ENCODE data around the gene PBXIP1. TPM values are rescaled to one million over a fixed set of nuclear protein-coding genes. Genes with fewer than 3 reads are reported as not detected.
A peak's percentile ranks its signal among the peaks of the same experiment; 100 is the strongest.

Gene PBXIP1
- total RNA-seq, 1 donor = 52.2 TPM

DNA sequence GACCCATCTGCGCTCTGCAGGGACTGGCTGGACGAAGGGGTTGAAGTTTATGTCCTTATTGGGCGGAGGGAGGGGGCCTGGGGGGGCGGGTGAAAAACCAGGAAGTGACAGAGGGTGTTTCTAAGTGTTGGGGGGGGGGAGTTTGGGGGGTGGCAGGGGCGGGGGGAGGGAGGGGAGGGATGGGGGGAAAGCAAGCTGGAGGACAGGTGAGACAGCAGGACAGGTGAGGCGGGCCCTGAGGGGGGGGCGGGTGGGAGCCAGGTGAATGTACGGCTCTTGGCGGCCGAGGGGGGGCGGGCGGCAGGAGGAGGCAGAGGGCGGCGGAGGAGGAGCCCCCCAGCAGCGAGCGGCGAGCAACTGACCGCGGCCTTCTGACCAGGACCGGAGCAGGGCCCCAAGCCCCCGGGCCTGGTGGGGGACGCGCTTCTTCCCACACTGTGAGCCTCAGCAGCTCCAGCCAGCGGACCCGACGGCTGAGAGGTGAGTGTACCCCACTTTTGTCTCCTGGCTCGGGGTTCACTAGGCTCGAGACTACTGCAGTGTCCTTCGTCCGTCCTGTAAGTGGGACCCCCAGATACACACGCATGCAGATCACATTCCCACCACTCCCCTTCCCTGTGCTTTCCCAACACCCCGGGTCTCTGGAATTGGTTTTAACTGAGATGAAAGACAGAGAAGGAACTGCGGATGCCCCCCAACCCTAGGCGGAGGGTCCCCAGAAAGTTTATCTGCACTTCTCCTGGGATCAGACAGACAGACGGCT is 46.7 kb upstream of the PBXIP1 start, which contains the start of gene ZBTB7B:
Gene ZBTB7B, plus strand, starts transcription at position 339 of the 763 bp plus-strand sequence. CDS start 11,859 bp downstream, outside the sequence.
- DNase-seq (ENCODE audit: low read depth) = peak; percentile 20
- peak within 1 kb of the TSS; percentile 93 for H3K4me3 ChIP-seq (ENCODE audit: low read depth, low read length)
- no peak for TF ChIP-seq CTCF (IDR thresholded peaks at IDR 0.05; ENCODE audit: insufficient read depth, low read depth, low read length)

GRCh38 chr1:155001675-155002463 is 46.0 kb upstream of the PBXIP1 start:
- peak; percentile 50 for TF ChIP-seq CTCF (IDR thresholded peaks at IDR 0.05; ENCODE audit: insufficient read depth, low read depth, low read length)
- H3K4me3 ChIP-seq (ENCODE audit: low read depth, low read length) = peak overlapping the region; percentile 93
- peak; percentile 99 for DNase-seq (ENCODE audit: low read depth)

GRCh38 chr1:155001425-155001674 is 45.5 kb upstream of the PBXIP1 start:
- H3K4me3 ChIP-seq (ENCODE audit: low read depth, low read length) = peak overlapping the region; percentile 93
- no peak for DNase-seq (ENCODE audit: low read depth)
- no peak for TF ChIP-seq CTCF (IDR thresholded peaks at IDR 0.05; ENCODE audit: insufficient read depth, low read depth, low read length)

- peak overlapping the region; percentile 93 for H3K4me3 ChIP-seq (ENCODE audit: low read depth, low read length)
- TF ChIP-seq CTCF (IDR thresholded peaks at IDR 0.05; ENCODE audit: insufficient read depth, low read depth, low read length) = peak; percentile 5
- DNase-seq (ENCODE audit: low read depth) = peak; percentile 84
Observed at GRCh38 chr1:155000726-155001424, 45.0 kb upstream of the PBXIP1 start.

DNA sequence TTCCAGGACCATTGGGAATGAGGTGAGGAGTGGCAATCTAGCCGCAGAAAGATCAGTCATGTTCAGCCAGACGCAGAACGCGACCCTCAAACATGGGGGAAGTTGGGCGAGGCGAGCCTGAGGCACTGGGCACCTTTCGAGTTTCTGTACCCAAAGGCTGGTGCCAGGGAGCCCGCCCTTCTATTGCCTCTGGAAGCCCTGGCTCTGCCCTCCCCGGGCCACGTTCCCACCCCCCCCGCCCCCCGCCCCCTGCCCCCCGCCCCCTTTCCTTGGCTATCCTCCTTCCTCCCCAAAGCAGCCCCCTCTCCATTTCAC is 44.5 kb upstream of the PBXIP1 start:
- TF ChIP-seq CTCF (IDR thresholded peaks at IDR 0.05; ENCODE audit: insufficient read depth, low read depth, low read length) = no peak
- H3K4me3 ChIP-seq (ENCODE audit: low read depth, low read length) = peak overlapping the region; percentile 93

GRCh38 chr1:154999571-155000410 is 43.9 kb upstream of the PBXIP1 start:
- peak; percentile 18 for DNase-seq (ENCODE audit: low read depth)
- no peak for TF ChIP-seq CTCF (IDR thresholded peaks at IDR 0.05; ENCODE audit: insufficient read depth, low read depth, low read length)
- H3K4me3 ChIP-seq (ENCODE audit: low read depth, low read length) = peak overlapping the region; percentile 93

More for the DNA sequence above, 44.5 kb upstream of the PBXIP1 start:
- DNase-seq (ENCODE audit: low read depth) = no peak
